H1 (cell line): ENCODE data around the gene GALNT15. TPM values are rescaled to one million over a fixed set of nuclear protein-coding genes. Genes with fewer than 3 reads are reported as not detected.

Experiments used
- ATF2 ChIP-seq: IDR thresholded peaks from 2 replicates; pipeline ENCODE4 v1.6.1; 2012; ENCODE audit warnings: low read length, inconsistent platforms
- ATF3 ChIP-seq: IDR thresholded peaks from 2 replicates; pipeline ENCODE4 v1.6.1; 2011; ENCODE audit warnings: low read depth, mild to moderate bottlenecking, low read length; ENCODE audit not compliant: insufficient read depth
- CBX8 ChIP-seq: fragments of 300-800, 300-1000 bp; sonication (generic); IDR thresholded peaks from 2 replicates; pipeline ENCODE4 v1.7.1; 2016; ENCODE audit warnings: low read depth, low read length, borderline replicate concordance
- E2F6 ChIP-seq: IDR thresholded peaks from 2 replicates; pipeline ENCODE4 v1.6.1; 2012; ENCODE audit warnings: inconsistent platforms
- EP300 ChIP-seq, 2 experiments: IDR thresholded peaks; 1 replicate in 1 of 2; 2 replicates in 1 of 2; pipeline ENCODE4 v1.6.1; 2011 to 2012; ENCODE audit warnings: low read depth in 2 of 2, low read length in 2 of 2, mild to moderate bottlenecking in 2 of 2, borderline replicate concordance in 1 of 2, inconsistent platforms in 1 of 2, moderate library complexity in 1 of 2
- GABPA ChIP-seq: IDR thresholded peaks from 2 replicates; pipeline ENCODE4 v1.6.1; 2011; ENCODE audit warnings: mild to moderate bottlenecking, low read length, moderate library complexity, borderline replicate concordance; ENCODE audit not compliant: insufficient read depth
- HDAC6 ChIP-seq: IDR thresholded peaks from one replicate; pipeline ENCODE4 v1.7.1; 2012; ENCODE audit warnings: low read depth, mild to moderate bottlenecking, inconsistent platforms, low read length, moderate library complexity
- KDM1A ChIP-seq: fragments of 200-600, 300-600 bp; sonication (generic); IDR thresholded peaks from 2 replicates; pipeline ENCODE4 v1.7.1; 2016; ENCODE audit warnings: mild to moderate bottlenecking, low read length, borderline replicate concordance
- RAD21 ChIP-seq, 2 experiments: IDR thresholded peaks in 1 of 2; conservative IDR thresholded peaks in 1 of 2; 2 replicates each; pipeline ENCODE4 v1.6.1; 2011; ENCODE audit warnings: low read depth in 2 of 2, low read length in 2 of 2, improper control_type of control experiment in 1 of 2, inconsistent platforms in 1 of 2, mild to moderate bottlenecking in 1 of 2, moderate library complexity in 1 of 2
- RNF2 ChIP-seq: fragments of 200-900, 300-1000 bp; sonication (generic); IDR thresholded peaks from 2 replicates; pipeline ENCODE4 v1.7.1; 2016; ENCODE audit warnings: borderline replicate concordance, low read depth, mild to moderate bottlenecking, antibody characterized with exemption, low read length; ENCODE audit not compliant: poor library complexity, severe bottlenecking; ENCODE audit errors: missing control alignments
- RXRA ChIP-seq: IDR thresholded peaks from 2 replicates; pipeline ENCODE4 v1.6.1; 2011; ENCODE audit warnings: low read depth, mild to moderate bottlenecking, low read length, moderate library complexity; ENCODE audit not compliant: insufficient read depth
- SIN3A ChIP-seq, 2 experiments: IDR thresholded peaks in 1 of 2; conservative IDR thresholded peaks in 1 of 2; 2 replicates each; pipeline ENCODE4 v1.6.1; 2011 to 2012; ENCODE audit warnings: low read length in 2 of 2, improper control_type of control experiment in 1 of 2, low read depth in 1 of 2, mild to moderate bottlenecking in 1 of 2
- SP1 ChIP-seq: IDR thresholded peaks from 2 replicates; pipeline ENCODE4 v1.6.1; 2011; ENCODE audit warnings: low read depth, low read length
- SRF ChIP-seq: IDR thresholded peaks from 2 replicates; pipeline ENCODE4 v1.6.1; 2011; ENCODE audit warnings: mild to moderate bottlenecking, low read depth, low read length, moderate library complexity
- TAF1 ChIP-seq: IDR thresholded peaks from 2 replicates; pipeline ENCODE4 v1.6.1; 2011; ENCODE audit warnings: mild to moderate bottlenecking, low read depth, low read length
- TEAD4 ChIP-seq: IDR thresholded peaks from 2 replicates; pipeline ENCODE4 v1.6.1; 2012; ENCODE audit warnings: low read depth, low read length, inconsistent platforms, mixed read lengths
- YY1 ChIP-seq: IDR thresholded peaks from 2 replicates; pipeline ENCODE4 v1.6.1; 2011; ENCODE audit warnings: low read depth, mild to moderate bottlenecking, low read length
- polyA plus RNA-seq, 7 experiments: library from polyadenylated mRNA; depleted of rRNA in 3 of 7; stranded (reverse) in 5 of 7; unstranded in 2 of 7; fragments of >200 nt in 5 of 7; fragments of 200-250 nt in 2 of 7; gene quantifications; 1 replicate in 5 of 7; 2 replicates in 1 of 7; 4 replicates in 1 of 7; pipeline versions ENCODE4 v1.2.1 to v1.2.3, GENCODE V29; 2011 to 2013; ENCODE audit warnings: missing spikeins in 2 of 7, mixed read lengths in 2 of 7
- total RNA-seq: library from RNA; stranded (reverse); fragmentation: NEBNext Ultra II Directional; extraction: Animal tissue kit (Norgen Biotek cat#: 25700); gene quantifications from 2 replicates; pipeline ENCODE4 v1.2.1, GENCODE V29; 2021

GALNT15 gene
- total and polyA plus RNA-seq, 2 of the 8 experiments (the other 6 are each of a cell fraction or from before 2014, with no cell fraction given): 0.02 TPM; not detected in 1

- TF ChIP-seq HDAC6 (no peak), RAD21 (IDR thresholded peaks at IDR 0.05 in 1 of 2, conservative IDR thresholded peaks at IDR 0.05 in 1 of 2; ENCODE audit: low read depth in 2 of 2, low read length in 2 of 2) (no peak), GABPA (peak; percentile 93; the same call in 1 of the 2 replicates), ATF2 (no peak), RXRA (no peak), KDM1A (no peak), E2F6 (peak; percentile 14), EP300 (IDR thresholded peaks at IDR 0.05; ENCODE audit: borderline replicate concordance in 1 of 2, low read depth in 2 of 2, low read length in 2 of 2) (0 out of 3 replicates have a peak, but pooled peaks of 1 of the 2 experiments have one; percentile 42), RNF2 (no peak), TAF1 (peak; percentile 97), SP1 (peak; percentile 58; the same call in 1 of the 2 replicates), SIN3A (conservative IDR thresholded peaks at IDR 0.05 in 1 of 2, IDR thresholded peaks at IDR 0.05 in 1 of 2; ENCODE audit: low read depth in 1 of 2, low read length in 2 of 2) (peak; percentile 53 to 98; a peak in 2 of 4 replicates), ATF3 (peak; percentile 97), TEAD4 (no peak), YY1 (no peak), SRF (peak; percentile 92), CBX8 (no peak)
Measured at GRCh38 chr3:16264708-16265454, 90.4 kb downstream of the GALNT15 start, which contains the start of the genes DPH3 and OXNAD1 (continued).
